ENCODE data around the gene MGLL.

MGLL gene

GRCh38 chr3:127822041-127822681 lies at the start of gene MGLL:
MGLL (minus strand) TSS chr3:127822515; CDS start chr3:127822318, 197 bp downstream.
- DNase-seq, result peak; percentile 26

- no peak for DNase-seq
Observed at GRCh38 chr3:127870156-127870555, 47.8 kb upstream of the MGLL start.

- DNase-seq, result no peak
Observed at GRCh38 chr3:127867986-127868385, 45.7 kb upstream of the MGLL start.

GRCh38 chr3:127867412-127867811 lies 45.1 kb upstream of the MGLL start:
- DNase-seq, result no peak

- DNase-seq, result no peak
Observed at GRCh38 chr3:127865941-127866340, 43.6 kb upstream of the MGLL start.

GRCh38 chr3:127860211-127860696 lies 37.9 kb upstream of the MGLL start:
- no peak for DNase-seq

- no peak for DNase-seq
Observed at GRCh38 chr3:127859730-127860129, 37.4 kb upstream of the MGLL start.

GRCh38 chr3:127858937-127859336 lies 36.6 kb upstream of the MGLL start:
- DNase-seq, result no peak

- DNase-seq, result no peak
Observed at GRCh38 chr3:127858521-127858920, 36.2 kb upstream of the MGLL start.

- peak; percentile 6 for DNase-seq
Observed at GRCh38 chr3:127857333-127857732, 35.0 kb upstream of the MGLL start.

- no peak for DNase-seq
Observed at GRCh38 chr3:127856801-127857200, 34.5 kb upstream of the MGLL start.

GRCh38 chr3:127855246-127855645 lies 32.9 kb upstream of the MGLL start:
- no peak for DNase-seq

- peak; percentile 19 for DNase-seq
Observed at GRCh38 chr3:127853681-127854080, 31.4 kb upstream of the MGLL start.

GRCh38 chr3:127851899-127852298 lies 29.6 kb upstream of the MGLL start:
- DNase-seq, result peak; percentile 53

- peak; percentile 95 for DNase-seq
Observed at GRCh38 chr3:127849368-127849767, 27.1 kb upstream of the MGLL start.

GRCh38 chr3:127848131-127849129 lies 26.1 kb upstream of the MGLL start:
- peak; percentile 7 for DNase-seq

- no peak for DNase-seq
Observed at GRCh38 chr3:127847236-127847720, 25.0 kb upstream of the MGLL start.

- no peak for DNase-seq
Observed at GRCh38 chr3:127846576-127846975, 24.3 kb upstream of the MGLL start.

GRCh38 chr3:127844326-127844942 lies 22.1 kb upstream of the MGLL start:
- DNase-seq, result no peak

- DNase-seq, result no peak
Observed at GRCh38 chr3:127840671-127841070, 18.4 kb upstream of the MGLL start.

GRCh38 chr3:127839099-127839498 lies 16.8 kb upstream of the MGLL start:
- no peak for DNase-seq

GRCh38 chr3:127835993-127836882 lies 13.9 kb upstream of the MGLL start:
- no peak for DNase-seq

Measured in NCI-H1694 treated with DMSO at 0.1 percent for 48 hours (cell line).